H1 (cell line): ENCODE data around the gene SMARCA4. TPM values are rescaled to one million over a fixed set of nuclear protein-coding genes. Genes with fewer than 3 reads are reported as not detected.

Experiments used
- CTCF ChIA-PET: fragments of 300-600 bp; sonication (Branson Sonifier 250); formaldehyde crosslinking; loops from one replicate; lab custom pipeline; 2021; ENCODE audit not compliant: partially characterized antibody; lab: Charles Lee
- POLR2A ChIA-PET: fragments of 300-600 bp; sonication (Branson Sonifier 250); formaldehyde crosslinking; loops from one replicate; lab custom pipeline; 2021; ENCODE audit warnings: inconsistent platforms; ENCODE audit not compliant: partially characterized antibody; lab: Charles Lee
- DNase-seq, 2 experiments: peaks; one replicate each; pipeline versions ENCODE4 v3.0.0 to v3.0.0-alpha.2; 2010 to 2022; ENCODE audit warnings: low spot score in 2 of 2, low read depth in 1 of 2, mixed read lengths in 1 of 2
- FAIRE-seq: peaks from 2 replicates; lab custom pipeline; 2011; peaks lifted over from hg19 to GRCh38; lab: Jason Lieb, UNC
- H2AFZ ChIP-seq: 2 replicates; pipeline ENCODE4 v1.8.1; 2012; ENCODE audit warnings: low read length, inconsistent platforms
- H2AK5ac ChIP-seq: 2 replicates; pipeline ENCODE4 v1.6.1; 2013; ENCODE audit warnings: low read depth, low read length
- H2BK120ac ChIP-seq: replicated peaks from 2 replicates; pipeline ENCODE3; 2013; ENCODE audit warnings: low read depth, low read length, inconsistent platforms
- H2BK12ac ChIP-seq: 2 replicates; pipeline ENCODE4 v1.6.1; 2013; ENCODE audit warnings: low read depth, low read length
- H2BK15ac ChIP-seq: 2 replicates; pipeline ENCODE4 v1.6.1; 2013; ENCODE audit warnings: low read length
- H2BK20ac ChIP-seq: 2 replicates; pipeline ENCODE4 v1.6.1; 2013; ENCODE audit warnings: low read length
- H2BK5ac ChIP-seq: 2 replicates; pipeline ENCODE4 v1.6.1; 2013; ENCODE audit warnings: low read depth, low read length
- H3K14ac ChIP-seq: 2 replicates; pipeline ENCODE4 v1.6.1; 2013; ENCODE audit warnings: inconsistent platforms; ENCODE audit not compliant: insufficient read length
- H3K18ac ChIP-seq: 2 replicates; pipeline ENCODE4 v1.6.1; 2013; ENCODE audit warnings: low read length; ENCODE audit errors: extremely low read depth
- H3K23ac ChIP-seq: 2 replicates; pipeline ENCODE4 v1.6.1; 2013; ENCODE audit warnings: inconsistent platforms; ENCODE audit not compliant: insufficient read length
- H3K23me2 ChIP-seq: 2 replicates; pipeline ENCODE4 v1.6.1; 2013; ENCODE audit warnings: low read depth, low read length
- H3K27ac ChIP-seq: 2 replicates; pipeline ENCODE4 v1.6.1; 2011; ENCODE audit warnings: low read depth, low read length, inconsistent platforms
- H3K27me3 ChIP-seq, 4 experiments: replicated peaks in 1 of 4; 1 replicate in 1 of 4; 2 replicates in 3 of 4; pipeline versions ENCODE4 v1.6.1 to v1.8.1; 2011 to 2013; ENCODE audit warnings: low read length in 3 of 4, mild to moderate bottlenecking in 3 of 4, inconsistent platforms in 2 of 4, mixed read lengths in 2 of 4, moderate library complexity in 1 of 4; ENCODE audit not compliant: control insufficient read depth in 3 of 4, insufficient read depth in 3 of 4; ENCODE audit errors: extremely low read depth in 1 of 4
- H3K36me3 ChIP-seq, 4 experiments: 2 replicates each; pipeline versions ENCODE4 v1.6.1 to v1.8.1; 2011 to 2013; ENCODE audit warnings: mild to moderate bottlenecking in 4 of 4, low read length in 3 of 4, moderate library complexity in 2 of 4, control low read depth in 1 of 4, inconsistent platforms in 1 of 4; ENCODE audit not compliant: insufficient read depth in 4 of 4, control insufficient read depth in 2 of 4
- H3K4ac ChIP-seq: replicated peaks from 2 replicates; pipeline ENCODE3; 2013; ENCODE audit warnings: low read length, low read depth, mixed read lengths, inconsistent platforms; ENCODE audit not compliant: insufficient read length
- H3K4me1 ChIP-seq, 4 experiments: replicated peaks in 1 of 4; 1 replicate in 1 of 4; 2 replicates in 3 of 4; pipeline versions ENCODE4 v1.6.1 to v1.8.1; 2011 to 2013; ENCODE audit warnings: low read length in 3 of 4, inconsistent platforms in 2 of 4, mixed read lengths in 1 of 4; ENCODE audit not compliant: insufficient read depth in 4 of 4, control insufficient read depth in 3 of 4
- H3K4me2 ChIP-seq, 2 experiments: 2 replicates each; pipeline versions ENCODE4 v1.6.1 to v1.8.1; 2011 to 2013; ENCODE audit warnings: low read depth in 2 of 2, low read length in 2 of 2, control low read depth in 1 of 2, inconsistent platforms in 1 of 2, mild to moderate bottlenecking in 1 of 2; ENCODE audit not compliant: insufficient read depth in 1 of 2
- H3K4me3 ChIP-seq, 4 experiments: fragments of 200-600, 300-600 bp in 1 of 4; sonication (generic), shearing (Covaris generic), sonication (Bioruptor Twin) in 1 of 4; 2 replicates each; pipeline versions ENCODE4 v1.5.1 to v1.8.1; 2011 to 2016; ENCODE audit warnings: low read length in 4 of 4, low read depth in 3 of 4, control low read depth in 2 of 4, inconsistent platforms in 2 of 4, mild to moderate bottlenecking in 2 of 4, mixed read lengths in 1 of 4, moderate library complexity in 1 of 4; ENCODE audit not compliant: insufficient read depth in 2 of 4; ENCODE audit errors: extremely low read depth in 1 of 4
- H3K56ac ChIP-seq: replicated peaks from 2 replicates; pipeline ENCODE3; 2013; ENCODE audit warnings: low read depth, mild to moderate bottlenecking, mixed read lengths, low read length, inconsistent platforms; ENCODE audit not compliant: insufficient read length
- H3K79me1 ChIP-seq: 2 replicates; pipeline ENCODE4 v1.6.1; 2013; ENCODE audit warnings: low read depth, low read length, control low read depth
- H3K79me2 ChIP-seq, 2 experiments: 2 replicates each; pipeline versions ENCODE4 v1.6.1 to v1.8.1; 2012 to 2013; ENCODE audit warnings: low read length in 2 of 2, mild to moderate bottlenecking in 2 of 2, inconsistent platforms in 1 of 2; ENCODE audit not compliant: insufficient read depth in 2 of 2, control insufficient read depth in 1 of 2
- H3K9ac ChIP-seq, 4 experiments: replicated peaks in 1 of 4; 1 replicate in 1 of 4; 2 replicates in 3 of 4; pipeline versions ENCODE4 v1.6.1 to v1.8.1; 2011 to 2013; ENCODE audit warnings: low read depth in 3 of 4, low read length in 3 of 4, control low read depth in 2 of 4, mild to moderate bottlenecking in 2 of 4, moderate library complexity in 2 of 4, inconsistent platforms in 1 of 4; ENCODE audit errors: extremely low read depth in 1 of 4
- H3K9me3 ChIP-seq, 2 experiments: 2 replicates each; pipeline versions ENCODE4 v1.6.1 to v1.8.1; 2012 to 2013; ENCODE audit warnings: mild to moderate bottlenecking in 2 of 2, moderate library complexity in 2 of 2, control low read depth in 1 of 2, inconsistent platforms in 1 of 2, low read depth in 1 of 2, low read length in 1 of 2, mixed read lengths in 1 of 2; ENCODE audit not compliant: insufficient read depth in 2 of 2
- H4K20me1 ChIP-seq, 2 experiments: replicated peaks in 1 of 2; 2 replicates each; pipeline versions ENCODE3 to v1.8.1; 2011 to 2013; ENCODE audit warnings: inconsistent platforms in 2 of 2, low read length in 2 of 2, mild to moderate bottlenecking in 1 of 2; ENCODE audit not compliant: insufficient read depth in 2 of 2, control insufficient read depth in 1 of 2
- H4K5ac ChIP-seq: 2 replicates; pipeline ENCODE4 v1.6.1; 2013; ENCODE audit warnings: low read length, low read depth, mixed read lengths, inconsistent platforms; ENCODE audit not compliant: insufficient read length
- H4K8ac ChIP-seq: 2 replicates; pipeline ENCODE4 v1.8.0; 2013; ENCODE audit warnings: mild to moderate bottlenecking, moderate library complexity, low read length, inconsistent platforms; ENCODE audit not compliant: insufficient read depth; ENCODE audit errors: extremely low read depth
- H4K91ac ChIP-seq: replicated peaks from 2 replicates; pipeline ENCODE3; 2013; ENCODE audit warnings: low read length, mixed read lengths, inconsistent platforms; ENCODE audit not compliant: insufficient read length
- BRCA1 ChIP-seq: IDR thresholded peaks from 2 replicates; pipeline ENCODE4 v1.6.1; 2012; ENCODE audit warnings: low read depth, low read length, improper control_type of control experiment
- GTF2F1 ChIP-seq: IDR thresholded peaks from 2 replicates; pipeline ENCODE4 v1.6.1; 2012; ENCODE audit warnings: low read depth, low read length, improper control_type of control experiment, borderline replicate concordance
- JUND ChIP-seq: IDR thresholded peaks from 2 replicates; pipeline ENCODE4 v1.6.1; 2011; ENCODE audit warnings: mild to moderate bottlenecking, improper control_type of control experiment, low read length
- NANOG ChIP-seq: IDR thresholded peaks from 2 replicates; pipeline ENCODE4 v1.6.1; 2011; ENCODE audit warnings: low read length, low read depth, mild to moderate bottlenecking, inconsistent platforms; ENCODE audit not compliant: insufficient read depth, poor library complexity, severe bottlenecking
- POLR2A ChIP-seq, 2 experiments: IDR thresholded peaks; 1 replicate in 1 of 2; 2 replicates in 1 of 2; pipeline ENCODE4 v1.6.1; 2011; ENCODE audit warnings: low read depth in 2 of 2, low read length in 2 of 2, mild to moderate bottlenecking in 2 of 2; ENCODE audit errors: control extremely low read depth in 1 of 2
- RXRA ChIP-seq: IDR thresholded peaks from 2 replicates; pipeline ENCODE4 v1.6.1; 2011; ENCODE audit warnings: low read depth, mild to moderate bottlenecking, low read length, moderate library complexity; ENCODE audit not compliant: insufficient read depth
- SAP30 ChIP-seq: fragments of 300-600 bp; sonication (generic); IDR thresholded peaks from 2 replicates; pipeline ENCODE4 v1.7.1; 2012; ENCODE audit warnings: low read length, moderate library complexity, mild to moderate bottlenecking, inconsistent platforms; ENCODE audit not compliant: insufficient read depth, insufficient replicate concordance
- SRF ChIP-seq: IDR thresholded peaks from 2 replicates; pipeline ENCODE4 v1.6.1; 2011; ENCODE audit warnings: mild to moderate bottlenecking, low read depth, low read length, moderate library complexity
- WGBS, 2 experiments: shearing (Covaris generic) in 1 of 2; methylation state at CpG; one replicate each; pipeline versions ENCODE4 v1.1.6 to v1.1.7; 2013 to 2015; ENCODE audit warnings: low lambda C conversion rate in 2 of 2, mixed read lengths in 2 of 2, inconsistent platforms in 1 of 2, low coverage in 1 of 2, missing lambda C conversion rate in 1 of 2; ENCODE audit not compliant: insufficient replicate concordance in 2 of 2, insufficient coverage in 1 of 2, insufficient read length in 1 of 2; ENCODE audit errors: extremely low coverage in 1 of 2, missing lambda C conversion rate in 1 of 2; 5-methylcytosine and 5-hydroxymethylcytosine counted together
- polyA plus RNA-seq, 7 experiments: library from polyadenylated mRNA; depleted of rRNA in 3 of 7; stranded (reverse) in 5 of 7; unstranded in 2 of 7; fragments of >200 nt in 5 of 7; fragments of 200-250 nt in 2 of 7; gene quantifications; 1 replicate in 5 of 7; 2 replicates in 1 of 7; 4 replicates in 1 of 7; pipeline versions ENCODE4 v1.2.1 to v1.2.3, GENCODE V29; 2011 to 2013; ENCODE audit warnings: missing spikeins in 2 of 7, mixed read lengths in 2 of 7
- total RNA-seq: library from RNA; stranded (reverse); fragmentation: NEBNext Ultra II Directional; extraction: Animal tissue kit (Norgen Biotek cat#: 25700); gene quantifications from 2 replicates; pipeline ENCODE4 v1.2.1, GENCODE V29; 2021
- TF ChIP-seq, protein P1 (sequence below): IDR thresholded peaks from 2 replicates; pipeline ENCODE4 v1.6.1; 2011; ENCODE audit warnings: low read length, improper control_type of control experiment

SMARCA4 gene
- total and polyA plus RNA-seq, 2 of the 8 experiments (the other 6 are each of a cell fraction or from before 2014, with no cell fraction given), result 86.4 to 263 TPM

DNA sequence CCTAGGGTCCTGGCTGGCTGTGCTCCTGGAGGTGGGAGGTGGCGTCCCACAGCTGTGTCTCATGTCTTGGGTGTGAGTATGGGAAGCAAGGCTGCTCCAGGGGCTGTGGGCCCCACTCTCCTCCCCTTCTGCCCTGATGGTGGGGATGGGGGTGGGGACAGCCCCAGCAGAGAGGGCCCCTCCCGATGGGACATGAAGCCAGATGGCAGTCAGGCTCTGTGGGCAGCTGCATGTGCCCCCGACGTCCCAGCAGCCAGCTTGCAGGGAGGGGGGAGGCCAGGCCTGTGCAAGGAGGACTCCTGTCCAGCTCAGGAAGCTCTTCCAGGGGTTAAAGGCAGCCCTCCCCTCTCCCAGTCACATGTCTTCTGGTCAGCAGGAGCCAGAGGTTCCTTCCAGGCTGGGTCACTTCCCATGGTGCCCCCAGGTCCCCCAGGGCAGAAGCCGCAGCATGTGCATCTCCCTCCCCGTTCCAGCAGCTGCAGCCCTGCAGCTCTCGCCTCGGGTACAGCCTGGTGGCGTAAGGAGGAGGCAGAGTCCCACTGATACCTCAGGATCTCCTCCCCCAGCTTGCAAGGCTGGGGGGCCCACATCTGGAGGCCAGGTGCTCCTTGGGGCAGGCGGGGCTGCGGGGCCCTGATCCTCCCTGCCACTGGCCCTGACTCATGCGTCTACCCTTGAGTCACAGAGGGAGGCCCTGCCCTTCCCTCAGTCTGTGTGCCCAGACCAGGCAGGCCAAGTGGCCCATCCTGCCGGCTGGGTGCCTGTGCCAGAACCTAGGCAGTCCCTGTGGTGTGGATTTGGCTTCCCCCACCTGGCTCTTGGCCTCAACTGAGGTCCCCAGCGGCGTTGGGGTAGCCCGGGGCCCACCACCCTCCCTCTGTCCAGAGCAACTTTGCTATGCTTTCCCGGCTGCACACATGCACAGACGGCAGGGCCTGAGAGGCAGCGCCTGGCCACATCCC is 45.4 kb upstream of the SMARCA4 start:
- Histone ChIP-seq H2BK120ac (no peak overlapping the region), H3K23me2 (no peaks in the 10 kb centered on the region), H4K20me1 (peaks cover 3 to 14% of the 10 kb centered on the region in 2 experiments), H3K9ac (no peak overlapping the region), H3K9me3 (no peaks in the 10 kb centered on the region), H2AK5ac (no peak overlapping the region), H3K27ac (no peak overlapping the region), H3K14ac (no peak overlapping the region), H3K18ac (no peak overlapping the region), H2BK20ac (no peak overlapping the region), H3K4me1 (no peaks in the 10 kb centered on the region; a peak in 2 of 7 replicates), H2AFZ (no peak overlapping the region), H3K56ac (no peak overlapping the region), H3K79me1 (peaks cover 2% of the 10 kb centered on the region), H2BK5ac (no peak overlapping the region; the same call in 1 of the 2 replicates), H4K5ac (no peak overlapping the region), H4K8ac (no peak overlapping the region), H3K23ac (no peak overlapping the region), H3K4me3 (no peak overlapping the region), H3K79me2 (no peaks in the 10 kb centered on the region), H3K27me3 (no peaks in the 10 kb centered on the region), H3K36me3 (peaks cover 11 to 33% (median 25%) of the 10 kb centered on the region in 4 experiments; a peak in 7 of 8 replicates), H3K4me2 (no peak overlapping the region), H2BK15ac (no peak overlapping the region), H2BK12ac (no peak overlapping the region), H3K4ac (no peak overlapping the region), H4K91ac (no peak overlapping the region)
- POLR2A ChIA-PET, result interaction anchor here (0.9 to 2.1 kb wide), 5 partner anchors 9 to 43 kb away, joined by 3 to 8 read pairs (median 4); no protein-coding TSS in a partner anchor
- DNase-seq (no peak), FAIRE-seq (no peak)
- WGBS, 2 experiments, result 94% methylated on average over 19 of the region's 19 CpGs; no CpG with 5 or more reads in 1 of the 2 experiments
- CTCF ChIA-PET, result interaction anchor here (0.9 to 2.2 kb wide), 5 partner anchors 10 to 51 kb away, joined by 3 to 6 read pairs (median 4); no protein-coding TSS in a partner anchor
- TF ChIP-seq, protein P1, sequence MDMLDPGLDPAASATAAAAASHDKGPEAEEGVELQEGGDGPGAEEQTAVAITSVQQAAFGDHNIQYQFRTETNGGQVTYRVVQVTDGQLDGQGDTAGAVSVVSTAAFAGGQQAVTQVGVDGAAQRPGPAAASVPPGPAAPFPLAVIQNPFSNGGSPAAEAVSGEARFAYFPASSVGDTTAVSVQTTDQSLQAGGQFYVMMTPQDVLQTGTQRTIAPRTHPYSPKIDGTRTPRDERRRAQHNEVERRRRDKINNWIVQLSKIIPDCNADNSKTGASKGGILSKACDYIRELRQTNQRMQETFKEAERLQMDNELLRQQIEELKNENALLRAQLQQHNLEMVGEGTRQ, result no peak
- no peak for TF ChIP-seq SRF
- no peak for TF ChIP-seq SAP30
- no peak for TF ChIP-seq RXRA
- no peak for TF ChIP-seq BRCA1
- TF ChIP-seq NANOG, result no peak
- TF ChIP-seq GTF2F1, result no peak
- TF ChIP-seq JUND, result no peak
- no peak for TF ChIP-seq POLR2A (IDR thresholded peaks at IDR 0.05; ENCODE audit: control extremely low read depth in 1 of 2, low read depth in 2 of 2, low read length in 2 of 2)
